GM23338 (cell line): ENCODE measurements around the gene PHACTR1. TPM values are rescaled to one million over a fixed set of nuclear protein-coding genes. Genes with fewer than 3 reads are reported as not detected.

Source experiments
- ATAC-seq: fragments of 200-7000 bp; cut with Tn5 transposase; 3 replicates; pipeline ENCODE4 v1.9.1; 2020
- DNase-seq: peaks from one replicate; pipeline ENCODE4 v3.0.0-alpha.2; 2015; ENCODE audit warnings: low spot score
- H2AFZ ChIP-seq: fragments of 200-600 bp; sonication (generic); 2 replicates; pipeline ENCODE4 v1.8.0; 2016; ENCODE audit warnings: antibody characterized with exemption, mild to moderate bottlenecking, moderate library complexity
- H3F3A ChIP-seq: fragments of 200-600 bp; sonication (generic); replicated peaks from 2 replicates; pipeline ENCODE4 v1.8.0; 2017; ENCODE audit warnings: antibody characterized with exemption, mixed run types, low read depth
- H3K27ac ChIP-seq: fragments of 200-600 bp; sonication (generic); 2 replicates; pipeline ENCODE4 v1.6.1; 2016; ENCODE audit warnings: low read depth
- H3K27me3 ChIP-seq: fragments of 200-600 bp; sonication (generic); 2 replicates; pipeline ENCODE4 v1.8.0; 2016; ENCODE audit warnings: mild to moderate bottlenecking, mixed run types, moderate library complexity; ENCODE audit not compliant: insufficient read depth
- H3K36me3 ChIP-seq: fragments of 200-600 bp; sonication (generic); 2 replicates; pipeline ENCODE4 v1.8.0; 2016; ENCODE audit warnings: mild to moderate bottlenecking; ENCODE audit not compliant: insufficient read depth
- H3K4me1 ChIP-seq: fragments of 200-600 bp; sonication (generic); 2 replicates; pipeline ENCODE4 v1.8.0; 2016; ENCODE audit warnings: mild to moderate bottlenecking, moderate library complexity; ENCODE audit not compliant: insufficient read depth
- H3K4me2 ChIP-seq: fragments of 200-600 bp; sonication (generic); 2 replicates; pipeline ENCODE4 v1.7.1; 2017; ENCODE audit warnings: mixed run types
- H3K4me3 ChIP-seq: fragments of 200-600 bp; sonication (generic); 2 replicates; pipeline ENCODE4 v1.6.1; 2016; ENCODE audit warnings: mixed run types
- H3K79me2 ChIP-seq: fragments of 200-600 bp; sonication (generic); replicated peaks from 2 replicates; pipeline ENCODE4 v1.8.0; 2017; ENCODE audit warnings: mild to moderate bottlenecking; ENCODE audit not compliant: insufficient read depth
- H3K9me2 ChIP-seq: fragments of 200-600 bp; sonication (generic); 2 replicates; pipeline ENCODE4 v1.8.0; 2017; ENCODE audit not compliant: insufficient read depth
- H4K20me1 ChIP-seq: fragments of 200-600 bp; sonication (generic); replicated peaks from 2 replicates; pipeline ENCODE4 v1.8.0; 2017; ENCODE audit warnings: mild to moderate bottlenecking; ENCODE audit not compliant: insufficient read depth
- H3K27ac Mint-ChIP-seq: 2 replicates; pipeline ENCODE4 v1.8.0; 2020; ENCODE audit warnings: inconsistent platforms, mild to moderate bottlenecking, moderate library complexity, mixed read lengths
- H3K27me3 Mint-ChIP-seq: 3 replicates; pipeline ENCODE4 v1.8.0; 2022; ENCODE audit warnings: low read depth, mild to moderate bottlenecking, moderate library complexity, mixed read lengths, inconsistent platforms; ENCODE audit not compliant: insufficient read depth, poor library complexity
- H3K36me3 Mint-ChIP-seq: 3 replicates; pipeline ENCODE4 v1.8.0; 2021; ENCODE audit warnings: low read depth, mild to moderate bottlenecking, inconsistent platforms, moderate library complexity, mixed read lengths
- H3K4me1 Mint-ChIP-seq: 3 replicates; pipeline ENCODE4 v1.8.0; 2020; ENCODE audit warnings: mild to moderate bottlenecking, inconsistent platforms, mixed read lengths
- H3K4me3 Mint-ChIP-seq: 3 replicates; pipeline ENCODE4 v1.8.0; 2021; ENCODE audit warnings: moderate library complexity, mild to moderate bottlenecking, inconsistent platforms, mixed read lengths
- H3K9me3 Mint-ChIP-seq: 3 replicates; pipeline ENCODE4 v1.8.0; 2020; ENCODE audit warnings: moderate library complexity, mild to moderate bottlenecking, inconsistent platforms, mixed read lengths
- CREB1 ChIP-seq: fragments of 250-450 bp; sonication (Bioruptor Pico); IDR thresholded peaks from 2 replicates; pipeline ENCODE4 v1.5.0; 2020; ENCODE audit warnings: low read depth, mild to moderate bottlenecking, moderate library complexity
- EZH2 ChIP-seq: fragments of 200-600 bp; sonication (generic); IDR thresholded peaks from one replicate; pipeline ENCODE4 v1.8.0; 2017; ENCODE audit warnings: antibody characterized with exemption, mild to moderate bottlenecking, low read depth; ENCODE audit not compliant: unreplicated experiment
- EZH2phosphoT487 ChIP-seq: fragments of 200-600 bp; sonication (generic); IDR thresholded peaks from one replicate; pipeline ENCODE4 v1.8.1; 2018; ENCODE audit warnings: antibody characterized with exemption; ENCODE audit not compliant: unreplicated experiment
- JUNB ChIP-seq: IDR thresholded peaks from one replicate; pipeline ENCODE4 v1.6.1; 2016; ENCODE audit warnings: antibody characterized with exemption; ENCODE audit not compliant: unreplicated experiment
- POLR2AphosphoS5 ChIP-seq: IDR thresholded peaks from 2 replicates; pipeline ENCODE4 v1.6.1; 2016; ENCODE audit warnings: antibody characterized with exemption, low read depth
- STAT1 ChIP-seq: IDR thresholded peaks from one replicate; pipeline ENCODE4 v1.6.1; 2016; ENCODE audit warnings: antibody characterized with exemption; ENCODE audit not compliant: unreplicated experiment
- ZNF114 ChIP-seq: fragments of 250-450 bp; sonication (Bioruptor Pico); IDR thresholded peaks from 2 replicates; pipeline ENCODE4 v1.5.0; 2020; ENCODE audit warnings: mild to moderate bottlenecking, moderate library complexity
- polyA plus RNA-seq: library from polyadenylated mRNA; unstranded; fragments of >200 nt; fragmentation: Nextera tagmentation; extraction: Ambion mirVana; gene quantifications from 2 replicates; pipeline ENCODE4 v1.2.1, GENCODE V29; 2016
- total RNA-seq: library from RNA; depleted of rRNA; stranded (reverse); fragments of >200 nt; shearing (Covaris generic); gene quantifications from 2 replicates; pipeline ENCODE4 v1.2.3, GENCODE V29; 2014
- TF ChIP-seq, protein P1 (sequence below): fragments of 250-450 bp; sonication (Bioruptor Pico); IDR thresholded peaks from 2 replicates; pipeline ENCODE4 v1.5.0; 2020; ENCODE audit warnings: mild to moderate bottlenecking, moderate library complexity
- TF ChIP-seq, protein P2 (sequence below): IDR thresholded peaks from 2 replicates; pipeline ENCODE4 v1.6.1; 2016; ENCODE audit warnings: antibody characterized with exemption
- TF ChIP-seq, protein P3 (sequence below): IDR thresholded peaks from one replicate; pipeline ENCODE4 v1.6.1; 2018; ENCODE audit warnings: antibody characterized with exemption; ENCODE audit not compliant: unreplicated experiment

The PHACTR1 gene
- total and polyA plus RNA-seq, 2 experiments from 2014 or later, result 5.9 to 19.3 TPM

DNA sequence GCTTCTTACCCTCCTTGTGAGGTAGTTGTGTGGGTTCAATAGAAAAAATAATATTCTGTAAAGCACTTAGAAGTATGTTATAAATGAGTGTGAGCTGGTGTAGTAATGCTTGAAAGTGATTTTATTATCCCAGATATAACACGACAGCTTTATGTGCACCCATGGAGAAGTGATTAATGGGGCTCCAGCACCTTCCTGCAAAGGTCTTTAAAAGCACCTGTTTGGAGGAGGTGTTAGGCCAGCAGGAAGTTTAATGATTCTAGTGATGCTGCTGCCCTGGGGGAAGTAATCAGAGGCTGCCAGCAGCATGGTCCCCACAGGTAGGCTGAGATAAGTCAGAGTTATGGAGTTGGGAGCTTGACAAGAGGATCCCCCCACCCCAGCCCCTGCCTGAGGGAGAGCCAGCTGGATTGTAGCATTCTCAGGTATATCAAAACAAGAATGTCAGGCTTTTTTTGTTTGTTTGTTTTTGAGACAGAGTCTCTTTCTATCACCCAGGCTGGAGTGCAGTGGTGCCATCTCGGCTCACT is 166.3 kb downstream of the PHACTR1 start:
- Mint-ChIP-seq H3K27me3 (no peaks in the 10 kb centered on the region), H3K4me3 (no peak overlapping the region), H3K36me3 (peaks cover 4% of the 10 kb centered on the region; the same call in 2 of the 3 replicates), H3K4me1 (peaks cover 13% of the 10 kb centered on the region), H3K9me3 (peaks cover 3% of the 10 kb centered on the region; the same call in 2 of the 3 replicates), H3K27ac (no peak overlapping the region)
- ATAC-seq, result no peak
- no peak overlapping the region for H3K4me2 ChIP-seq
- no peak overlapping the region for H2AFZ ChIP-seq
- H3K9me2 ChIP-seq, result no peaks in the 10 kb centered on the region
- H3K27me3 ChIP-seq, result no peaks in the 10 kb centered on the region
- H3K27ac ChIP-seq, result no peak overlapping the region
- H4K20me1 ChIP-seq, result no peaks in the 10 kb centered on the region
- H3K79me2 ChIP-seq, result no peaks in the 10 kb centered on the region
- no peaks in the 10 kb centered on the region for H3K36me3 ChIP-seq
- peaks cover 25% of the 10 kb centered on the region for H3K4me1 ChIP-seq
- no peaks in the 10 kb centered on the region for H3F3A ChIP-seq
- DNase-seq, result no peak
- H3K4me3 ChIP-seq, result no peak overlapping the region
- TF ChIP-seq POLR2AphosphoS5, result no peak
- no peak for TF ChIP-seq JUNB
- no peak for TF ChIP-seq EZH2phosphoT487
- TF ChIP-seq, protein P1, sequence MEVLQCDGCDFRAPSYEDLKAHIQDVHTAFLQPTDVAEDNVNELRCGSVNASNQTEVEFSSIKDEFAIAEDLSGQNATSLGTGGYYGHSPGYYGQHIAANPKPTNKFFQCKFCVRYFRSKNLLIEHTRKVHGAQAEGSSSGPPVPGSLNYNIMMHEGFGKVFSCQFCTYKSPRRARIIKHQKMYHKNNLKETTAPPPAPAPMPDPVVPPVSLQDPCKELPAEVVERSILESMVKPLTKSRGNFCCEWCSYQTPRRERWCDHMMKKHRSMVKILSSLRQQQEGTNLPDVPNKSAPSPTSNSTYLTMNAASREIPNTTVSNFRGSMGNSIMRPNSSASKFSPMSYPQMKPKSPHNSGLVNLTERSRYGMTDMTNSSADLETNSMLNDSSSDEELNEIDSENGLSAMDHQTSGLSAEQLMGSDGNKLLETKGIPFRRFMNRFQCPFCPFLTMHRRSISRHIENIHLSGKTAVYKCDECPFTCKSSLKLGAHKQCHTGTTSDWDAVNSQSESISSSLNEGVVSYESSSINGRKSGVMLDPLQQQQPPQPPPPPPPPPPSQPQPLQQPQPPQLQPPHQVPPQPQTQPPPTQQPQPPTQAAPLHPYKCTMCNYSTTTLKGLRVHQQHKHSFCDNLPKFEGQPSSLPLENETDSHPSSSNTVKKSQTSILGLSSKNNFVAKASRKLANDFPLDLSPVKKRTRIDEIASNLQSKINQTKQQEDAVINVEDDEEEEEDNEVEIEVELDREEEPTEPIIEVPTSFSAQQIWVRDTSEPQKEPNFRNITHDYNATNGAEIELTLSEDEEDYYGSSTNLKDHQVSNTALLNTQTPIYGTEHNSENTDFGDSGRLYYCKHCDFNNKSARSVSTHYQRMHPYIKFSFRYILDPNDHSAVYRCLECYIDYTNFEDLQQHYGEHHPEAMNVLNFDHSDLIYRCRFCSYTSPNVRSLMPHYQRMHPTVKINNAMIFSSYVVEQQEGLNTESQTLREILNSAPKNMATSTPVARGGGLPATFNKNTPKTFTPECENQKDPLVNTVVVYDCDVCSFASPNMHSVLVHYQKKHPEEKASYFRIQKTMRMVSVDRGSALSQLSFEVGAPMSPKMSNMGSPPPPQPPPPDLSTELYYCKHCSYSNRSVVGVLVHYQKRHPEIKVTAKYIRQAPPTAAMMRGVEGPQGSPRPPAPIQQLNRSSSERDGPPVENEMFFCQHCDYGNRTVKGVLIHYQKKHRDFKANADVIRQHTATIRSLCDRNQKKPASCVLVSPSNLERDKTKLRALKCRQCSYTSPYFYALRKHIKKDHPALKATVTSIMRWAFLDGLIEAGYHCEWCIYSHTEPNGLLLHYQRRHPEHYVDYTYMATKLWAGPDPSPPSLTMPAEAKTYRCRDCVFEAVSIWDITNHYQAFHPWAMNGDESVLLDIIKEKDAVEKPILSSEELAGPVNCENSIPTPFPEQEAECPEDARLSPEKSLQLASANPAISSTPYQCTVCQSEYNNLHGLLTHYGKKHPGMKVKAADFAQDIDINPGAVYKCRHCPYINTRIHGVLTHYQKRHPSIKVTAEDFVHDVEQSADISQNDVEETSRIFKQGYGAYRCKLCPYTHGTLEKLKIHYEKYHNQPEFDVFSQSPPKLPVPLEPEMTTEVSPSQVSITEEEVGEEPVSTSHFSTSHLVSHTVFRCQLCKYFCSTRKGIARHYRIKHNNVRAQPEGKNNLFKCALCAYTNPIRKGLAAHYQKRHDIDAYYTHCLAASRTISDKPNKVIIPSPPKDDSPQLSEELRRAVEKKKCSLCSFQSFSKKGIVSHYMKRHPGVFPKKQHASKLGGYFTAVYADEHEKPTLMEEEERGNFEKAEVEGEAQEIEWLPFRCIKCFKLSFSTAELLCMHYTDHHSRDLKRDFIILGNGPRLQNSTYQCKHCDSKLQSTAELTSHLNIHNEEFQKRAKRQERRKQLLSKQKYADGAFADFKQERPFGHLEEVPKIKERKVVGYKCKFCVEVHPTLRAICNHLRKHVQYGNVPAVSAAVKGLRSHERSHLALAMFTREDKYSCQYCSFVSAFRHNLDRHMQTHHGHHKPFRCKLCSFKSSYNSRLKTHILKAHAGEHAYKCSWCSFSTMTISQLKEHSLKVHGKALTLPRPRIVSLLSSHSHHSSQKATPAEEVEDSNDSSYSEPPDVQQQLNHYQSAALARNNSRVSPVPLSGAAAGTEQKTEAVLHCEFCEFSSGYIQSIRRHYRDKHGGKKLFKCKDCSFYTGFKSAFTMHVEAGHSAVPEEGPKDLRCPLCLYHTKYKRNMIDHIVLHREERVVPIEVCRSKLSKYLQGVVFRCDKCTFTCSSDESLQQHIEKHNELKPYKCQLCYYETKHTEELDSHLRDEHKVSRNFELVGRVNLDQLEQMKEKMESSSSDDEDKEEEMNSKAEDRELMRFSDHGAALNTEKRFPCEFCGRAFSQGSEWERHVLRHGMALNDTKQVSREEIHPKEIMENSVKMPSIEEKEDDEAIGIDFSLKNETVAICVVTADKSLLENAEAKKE (CRISPR knock-in tag), result no peak
- TF ChIP-seq, protein P2, sequence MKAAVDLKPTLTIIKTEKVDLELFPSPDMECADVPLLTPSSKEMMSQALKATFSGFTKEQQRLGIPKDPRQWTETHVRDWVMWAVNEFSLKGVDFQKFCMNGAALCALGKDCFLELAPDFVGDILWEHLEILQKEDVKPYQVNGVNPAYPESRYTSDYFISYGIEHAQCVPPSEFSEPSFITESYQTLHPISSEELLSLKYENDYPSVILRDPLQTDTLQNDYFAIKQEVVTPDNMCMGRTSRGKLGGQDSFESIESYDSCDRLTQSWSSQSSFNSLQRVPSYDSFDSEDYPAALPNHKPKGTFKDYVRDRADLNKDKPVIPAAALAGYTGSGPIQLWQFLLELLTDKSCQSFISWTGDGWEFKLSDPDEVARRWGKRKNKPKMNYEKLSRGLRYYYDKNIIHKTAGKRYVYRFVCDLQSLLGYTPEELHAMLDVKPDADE, result no peak
- TF ChIP-seq, protein P3, sequence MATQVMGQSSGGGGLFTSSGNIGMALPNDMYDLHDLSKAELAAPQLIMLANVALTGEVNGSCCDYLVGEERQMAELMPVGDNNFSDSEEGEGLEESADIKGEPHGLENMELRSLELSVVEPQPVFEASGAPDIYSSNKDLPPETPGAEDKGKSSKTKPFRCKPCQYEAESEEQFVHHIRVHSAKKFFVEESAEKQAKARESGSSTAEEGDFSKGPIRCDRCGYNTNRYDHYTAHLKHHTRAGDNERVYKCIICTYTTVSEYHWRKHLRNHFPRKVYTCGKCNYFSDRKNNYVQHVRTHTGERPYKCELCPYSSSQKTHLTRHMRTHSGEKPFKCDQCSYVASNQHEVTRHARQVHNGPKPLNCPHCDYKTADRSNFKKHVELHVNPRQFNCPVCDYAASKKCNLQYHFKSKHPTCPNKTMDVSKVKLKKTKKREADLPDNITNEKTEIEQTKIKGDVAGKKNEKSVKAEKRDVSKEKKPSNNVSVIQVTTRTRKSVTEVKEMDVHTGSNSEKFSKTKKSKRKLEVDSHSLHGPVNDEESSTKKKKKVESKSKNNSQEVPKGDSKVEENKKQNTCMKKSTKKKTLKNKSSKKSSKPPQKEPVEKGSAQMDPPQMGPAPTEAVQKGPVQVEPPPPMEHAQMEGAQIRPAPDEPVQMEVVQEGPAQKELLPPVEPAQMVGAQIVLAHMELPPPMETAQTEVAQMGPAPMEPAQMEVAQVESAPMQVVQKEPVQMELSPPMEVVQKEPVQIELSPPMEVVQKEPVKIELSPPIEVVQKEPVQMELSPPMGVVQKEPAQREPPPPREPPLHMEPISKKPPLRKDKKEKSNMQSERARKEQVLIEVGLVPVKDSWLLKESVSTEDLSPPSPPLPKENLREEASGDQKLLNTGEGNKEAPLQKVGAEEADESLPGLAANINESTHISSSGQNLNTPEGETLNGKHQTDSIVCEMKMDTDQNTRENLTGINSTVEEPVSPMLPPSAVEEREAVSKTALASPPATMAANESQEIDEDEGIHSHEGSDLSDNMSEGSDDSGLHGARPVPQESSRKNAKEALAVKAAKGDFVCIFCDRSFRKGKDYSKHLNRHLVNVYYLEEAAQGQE, result no peak
- TF ChIP-seq ZNF114 (CRISPR knock-in tag), result no peak
- TF ChIP-seq CREB1 (CRISPR knock-in tag), result no peak
- no peak for TF ChIP-seq STAT1
- TF ChIP-seq EZH2, result no peak
